Epithelial cell of esophagus (primary cell): ENCODE measurements around the gene CAP2.
A peak's percentile ranks its signal among the peaks of the same experiment; 100 is the strongest.

ENCODE experiments used
- DNase-seq: peaks from one replicate; pipeline ENCODE4 v3.0.0; 2010; ENCODE audit warnings: low read depth
- H3K4me3 ChIP-seq: 2 replicates; pipeline ENCODE4 v1.5.1; 2011; ENCODE audit warnings: mild to moderate bottlenecking, low read length, control low read depth
- CTCF ChIP-seq: IDR thresholded peaks from 2 replicates; pipeline ENCODE4 v1.5.1; 2011; ENCODE audit warnings: low read depth, mild to moderate bottlenecking, low read length, control low read depth, inconsistent platforms; ENCODE audit not compliant: insufficient read depth; ENCODE audit errors: missing control alignments

CAP2 gene

GRCh38 chr6:17596085-17596484 lies 202.7 kb downstream of the CAP2 start:
- no peak for DNase-seq
- no peak overlapping the region for H3K4me3 ChIP-seq

GRCh38 chr6:17599877-17600526 lies 206.6 kb downstream of the CAP2 start, which contains the start of gene FAM8A1:
Gene FAM8A1 (plus strand): TSS chr6:17600302. CDS start chr6:17600410, 108 bp downstream.
- TF ChIP-seq CTCF = peak; percentile 61
- DNase-seq = peak; percentile 91
- peak within 1 kb of the TSS; percentile 67 for H3K4me3 ChIP-seq

More at GRCh38 chr6:17596085-17596484, 202.7 kb downstream of the CAP2 start:
- no peak for TF ChIP-seq CTCF

GRCh38 chr6:17600527-17601385 lies 207.4 kb downstream of the CAP2 start:
- H3K4me3 ChIP-seq = peak overlapping the region; percentile 67
- TF ChIP-seq CTCF = no peak
- DNase-seq = peak; percentile 33

- H3K4me3 ChIP-seq = peak overlapping the region; percentile 67
- TF ChIP-seq CTCF = no peak
- no peak for DNase-seq
Measured at GRCh38 chr6:17601386-17601703, 207.9 kb downstream of the CAP2 start.

- no peak for TF ChIP-seq CTCF
- H3K4me3 ChIP-seq = no peak overlapping the region
- no peak for DNase-seq
Measured at GRCh38 chr6:17602888-17603287, 209.5 kb downstream of the CAP2 start.

GRCh38 chr6:17606606-17607005 lies 213.2 kb downstream of the CAP2 start:
- DNase-seq = no peak
- H3K4me3 ChIP-seq = no peak overlapping the region
- TF ChIP-seq CTCF = no peak
